Kidney epithelial cell (primary cell): ENCODE measurements around the gene AXIN1. TPM values are rescaled to one million over a fixed set of nuclear protein-coding genes. Genes with fewer than 3 reads are reported as not detected.

Experiments
- DNase-seq: peaks from one replicate; pipeline ENCODE4 v3.0.0-alpha.2; 2010; ENCODE audit warnings: low read depth
- H3K27me3 ChIP-seq: 2 replicates; pipeline ENCODE4 v1.6.0; 2011; ENCODE audit warnings: low read length; ENCODE audit not compliant: control insufficient read depth, insufficient read depth
- H3K36me3 ChIP-seq: 2 replicates; pipeline ENCODE4 v1.5.1; 2011; ENCODE audit warnings: low read length; ENCODE audit not compliant: control insufficient read depth, insufficient read depth
- H3K4me3 ChIP-seq: 2 replicates; pipeline ENCODE4 v1.5.1; 2011; ENCODE audit warnings: low read depth, mild to moderate bottlenecking, control low read depth, low read length
- total RNA-seq: library from RNA; depleted of rRNA; stranded (reverse); fragments of >200 nt; gene quantifications from 2 replicates; pipeline ENCODE4 v1.2.3, GENCODE V29; 2015
- TF ChIP-seq, protein P1 (sequence below): IDR thresholded peaks from 2 replicates; pipeline ENCODE4 v1.5.1; 2011; ENCODE audit warnings: mild to moderate bottlenecking, moderate library complexity, low read length, control low read depth, inconsistent platforms; ENCODE audit not compliant: insufficient read depth, poor library complexity, severe bottlenecking

Gene AXIN1
- total RNA-seq, 1 donor from 2014 or later, result 43.0 TPM

GRCh38 chr16:275786-276232 lies 76.7 kb downstream of the AXIN1 start, which contains the start of gene RGS11:
RGS11 (minus strand) TSS chr16:275944; CDS start chr16:275911, 33 bp downstream.
- Histone ChIP-seq H3K36me3 (no peaks in the 10 kb centered on the region), H3K27me3 (peaks cover 57% of the 10 kb centered on the region), H3K4me3 (peak within 1 kb of the TSS; percentile 11)
- no peak for DNase-seq
- TF ChIP-seq, protein P1, sequence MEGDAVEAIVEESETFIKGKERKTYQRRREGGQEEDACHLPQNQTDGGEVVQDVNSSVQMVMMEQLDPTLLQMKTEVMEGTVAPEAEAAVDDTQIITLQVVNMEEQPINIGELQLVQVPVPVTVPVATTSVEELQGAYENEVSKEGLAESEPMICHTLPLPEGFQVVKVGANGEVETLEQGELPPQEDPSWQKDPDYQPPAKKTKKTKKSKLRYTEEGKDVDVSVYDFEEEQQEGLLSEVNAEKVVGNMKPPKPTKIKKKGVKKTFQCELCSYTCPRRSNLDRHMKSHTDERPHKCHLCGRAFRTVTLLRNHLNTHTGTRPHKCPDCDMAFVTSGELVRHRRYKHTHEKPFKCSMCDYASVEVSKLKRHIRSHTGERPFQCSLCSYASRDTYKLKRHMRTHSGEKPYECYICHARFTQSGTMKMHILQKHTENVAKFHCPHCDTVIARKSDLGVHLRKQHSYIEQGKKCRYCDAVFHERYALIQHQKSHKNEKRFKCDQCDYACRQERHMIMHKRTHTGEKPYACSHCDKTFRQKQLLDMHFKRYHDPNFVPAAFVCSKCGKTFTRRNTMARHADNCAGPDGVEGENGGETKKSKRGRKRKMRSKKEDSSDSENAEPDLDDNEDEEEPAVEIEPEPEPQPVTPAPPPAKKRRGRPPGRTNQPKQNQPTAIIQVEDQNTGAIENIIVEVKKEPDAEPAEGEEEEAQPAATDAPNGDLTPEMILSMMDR, result no peak

DNA sequence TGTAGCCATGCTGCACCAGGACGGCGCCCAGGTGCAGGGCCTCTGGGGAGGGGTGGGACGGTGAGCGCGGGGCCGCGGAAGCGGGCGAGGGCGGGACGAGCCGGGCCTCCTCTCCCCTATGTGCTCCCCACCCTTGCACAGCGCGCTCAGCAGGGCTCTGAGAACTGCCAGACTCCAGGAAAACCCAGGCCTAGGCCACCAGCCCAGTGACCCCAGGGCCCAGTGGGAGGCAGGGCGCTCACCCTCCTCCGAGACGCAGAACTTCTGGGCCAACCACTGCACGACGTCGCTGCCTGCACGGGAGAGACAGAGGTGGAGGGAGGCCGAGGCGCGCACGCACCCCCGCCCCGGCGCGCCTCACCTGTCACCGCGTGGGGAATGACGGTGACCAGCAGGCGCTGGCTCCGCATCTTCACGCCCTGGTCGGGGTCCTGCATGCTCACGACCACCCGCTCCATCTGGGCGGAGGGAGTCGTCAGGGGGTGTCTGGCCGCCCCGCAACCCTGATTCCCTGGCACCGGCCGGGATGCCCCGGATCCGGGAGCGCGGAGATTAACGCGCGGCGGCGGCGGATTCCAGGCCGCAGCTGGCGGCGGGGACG lies 77.4 kb downstream of the AXIN1 start:
- peak overlapping the region; percentile 11 for H3K4me3 ChIP-seq
- no peak for DNase-seq
- TF ChIP-seq, protein P1, result no peak
- H3K36me3 ChIP-seq, result no peaks in the 10 kb centered on the region
- H3K27me3 ChIP-seq, result peaks cover 57% of the 10 kb centered on the region

- DNase-seq, result no peak
- H3K4me3 ChIP-seq, result no peak overlapping the region
- peaks cover 60% of the 10 kb centered on the region for H3K27me3 ChIP-seq
- TF ChIP-seq, protein P1, result no peak
- H3K36me3 ChIP-seq, result no peaks in the 10 kb centered on the region
These were observed 78.7 kb downstream of the AXIN1 start for GRCh38 chr16:273547-274421.

DNA sequence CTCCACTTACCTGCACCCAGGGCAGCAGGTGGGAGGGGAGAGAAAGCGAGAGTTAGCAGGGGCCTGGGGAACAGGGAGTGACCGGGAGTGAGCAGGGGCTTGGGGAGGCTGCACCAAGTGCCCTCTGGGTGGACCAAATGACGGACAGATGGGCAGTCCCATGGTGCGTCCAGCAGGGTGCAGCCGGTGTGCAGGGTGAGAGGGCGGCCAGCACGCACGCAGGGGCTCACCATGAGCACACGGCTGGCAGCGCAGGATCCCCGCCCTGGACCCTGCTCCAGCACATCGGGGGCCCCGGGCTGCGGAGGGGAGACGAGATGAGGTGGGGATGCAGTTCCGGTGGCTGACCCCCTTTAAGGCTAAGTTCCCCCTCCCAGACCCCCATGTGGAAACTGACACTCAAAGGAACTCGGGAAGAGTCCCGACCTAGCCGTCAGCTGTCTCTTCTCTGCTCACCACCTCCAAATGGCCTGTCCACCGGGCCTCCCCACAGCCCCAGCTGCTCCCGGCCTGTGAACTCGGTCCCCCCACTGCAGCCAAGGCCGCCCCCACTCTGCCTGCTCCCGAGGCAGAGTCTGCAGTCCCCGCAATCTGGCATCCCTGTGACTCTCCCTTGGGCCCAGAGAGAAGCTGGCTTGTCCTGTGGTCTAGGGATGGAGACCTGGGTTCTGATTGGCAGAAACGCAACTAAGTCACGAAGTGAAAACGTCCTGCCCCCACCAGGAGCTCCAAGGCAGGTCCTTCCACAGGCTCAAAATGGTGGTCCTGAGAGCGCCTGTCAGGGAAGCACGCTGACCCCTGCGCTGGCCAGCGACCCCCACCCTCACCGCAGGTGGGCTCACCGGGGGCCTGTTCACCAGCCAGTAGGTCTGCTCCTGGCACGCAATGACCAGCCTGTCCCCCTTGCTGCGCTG lies 79.6 kb downstream of the AXIN1 start:
- no peak for DNase-seq
- H3K4me3 ChIP-seq, result no peak overlapping the region
- H3K36me3 ChIP-seq, result no peaks in the 10 kb centered on the region
- H3K27me3 ChIP-seq, result peaks cover 60% of the 10 kb centered on the region
- TF ChIP-seq, protein P1, result peak; percentile 20

DNA sequence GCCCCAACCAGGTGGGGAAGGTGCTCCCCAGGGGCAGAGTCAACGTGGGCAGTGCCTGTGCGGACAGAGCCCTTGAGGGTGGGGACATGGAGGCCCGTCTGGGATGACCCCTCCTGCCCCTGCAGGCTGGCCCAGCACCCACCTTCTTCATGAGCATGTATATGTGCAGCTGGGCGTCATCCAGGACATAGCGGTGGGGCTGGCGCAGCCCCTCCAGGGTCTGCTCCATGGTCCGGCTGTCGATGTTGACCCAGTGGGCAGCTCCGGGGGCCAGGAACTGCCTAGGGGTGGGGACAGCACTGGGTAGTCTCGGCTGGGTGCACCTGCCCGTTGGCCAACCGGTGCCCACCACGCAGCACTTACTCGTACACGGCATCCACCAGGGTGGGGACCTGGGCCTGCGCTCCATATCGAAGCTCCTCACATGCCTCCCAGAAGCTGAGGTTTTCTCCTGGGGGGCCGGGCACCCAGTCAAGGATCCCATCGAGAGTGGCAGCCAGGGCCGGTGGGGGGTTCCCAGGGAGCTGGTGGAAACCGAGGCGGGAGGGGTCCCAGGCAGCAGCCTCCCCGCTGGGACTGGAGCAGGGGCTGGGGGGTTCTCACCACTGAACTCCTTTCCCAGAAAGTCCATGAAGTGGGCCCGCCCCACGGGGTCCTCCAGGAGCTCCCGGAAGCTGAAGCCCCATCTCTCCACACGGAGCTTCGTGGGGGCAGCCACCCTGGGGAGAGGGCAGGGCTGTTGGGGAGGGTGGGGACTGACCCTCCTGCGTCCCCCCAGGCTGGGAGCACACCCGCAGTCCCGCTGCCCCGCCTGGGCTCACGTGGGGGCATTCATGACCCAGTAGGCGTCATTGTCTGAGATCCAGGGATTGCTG lies 81.9 kb downstream of the AXIN1 start:
- H3K27me3 ChIP-seq, result peaks cover 53% of the 10 kb centered on the region
- H3K4me3 ChIP-seq, result no peak overlapping the region
- no peak for DNase-seq
- no peaks in the 10 kb centered on the region for H3K36me3 ChIP-seq
- TF ChIP-seq, protein P1, result no peak
